HEK293 (cell line): ENCODE results near the gene KIF20B.

ENCODE experiments used
- CTCF ChIA-PET: fragments of 350-600 bp; formaldehyde crosslinking; extraction: SDS; loops from one replicate; lab custom pipeline; 2021; ENCODE audit warnings: antibody characterized with exemption; lab: Yijun Ruan, JAX
- POLR2A ChIA-PET: fragments of 300-600 bp; formaldehyde crosslinking; extraction: SDS; loops from one replicate; lab custom pipeline; 2020; ENCODE audit warnings: antibody characterized with exemption, inconsistent platforms; lab: Yijun Ruan, JAX
- H3K27ac ChIP-seq: fragments of 200-500 bp; sonication (Bioruptor generic); 2 replicates; pipeline ENCODE4 v1.5.1; 2014; ENCODE audit warnings: low read depth, low read length, control low read depth, inconsistent platforms; ENCODE audit errors: extremely low read depth
- H3K36me3 ChIP-seq, 2 experiments: fragments of 200-500 bp in 1 of 2; sonication (Bioruptor generic) in 1 of 2; 1 replicate in 1 of 2; 2 replicates in 1 of 2; pipeline ENCODE4 v1.5.1; 2014 to 2017; ENCODE audit warnings: inconsistent platforms in 2 of 2, low read length in 2 of 2; ENCODE audit not compliant: control insufficient read depth in 2 of 2, insufficient read depth in 1 of 2
- H3K4me1 ChIP-seq: fragments of 200-500 bp; sonication (Bioruptor generic); 2 replicates; pipeline ENCODE4 v1.5.1; 2014; ENCODE audit warnings: mild to moderate bottlenecking, low read length, inconsistent platforms; ENCODE audit not compliant: control insufficient read depth, insufficient read depth
- H3K4me3 ChIP-seq: 2 replicates; pipeline ENCODE4 v1.5.1; 2011; ENCODE audit warnings: low read depth, mild to moderate bottlenecking, control low read depth, low read length, moderate library complexity
- H3K9me3 ChIP-seq: fragments of 200-500 bp; sonication (Bioruptor generic); 2 replicates; pipeline ENCODE4 v1.5.1; 2014; ENCODE audit warnings: low read depth, low read length, inconsistent platforms; ENCODE audit not compliant: control insufficient read depth, insufficient read depth
- GLIS1 ChIP-seq: fragments of 450-650 bp; formaldehyde crosslinking; IDR thresholded peaks from 2 replicates; pipeline ENCODE4 v1.5.1; 2016; ENCODE audit warnings: missing biosample characterization, missing genetic modification characterization
- INSM2 ChIP-seq: fragments of 450-650 bp; formaldehyde crosslinking; IDR thresholded peaks from 2 replicates; pipeline ENCODE4 v1.5.1; 2016; ENCODE audit warnings: missing biosample characterization, missing genetic modification characterization
- KLF16 ChIP-seq: fragments of 450-650 bp; formaldehyde crosslinking; IDR thresholded peaks from 2 replicates; pipeline ENCODE4 v1.5.1; 2017; ENCODE audit warnings: missing biosample characterization, missing genetic modification characterization
- MEIS1 ChIP-seq: sonication (generic); formaldehyde crosslinking; IDR thresholded peaks from 2 replicates; pipeline ENCODE4 v1.8.1; 2022; ENCODE audit warnings: missing genetic modification reagents, mild to moderate bottlenecking, borderline replicate concordance
- SP3 ChIP-seq: fragments of 450-650 bp; formaldehyde crosslinking; IDR thresholded peaks from 2 replicates; pipeline ENCODE4 v1.5.1; 2016; ENCODE audit warnings: missing biosample characterization, missing genetic modification characterization
- ZBTB17 ChIP-seq: fragments of 450-650 bp; formaldehyde crosslinking; IDR thresholded peaks from 2 replicates; pipeline ENCODE4 v1.5.1; 2016; ENCODE audit warnings: missing biosample characterization, missing genetic modification characterization
- ZBTB49 ChIP-seq: fragments of 450-650 bp; formaldehyde crosslinking; IDR thresholded peaks from 2 replicates; pipeline ENCODE4 v1.5.1; 2016; ENCODE audit warnings: missing biosample characterization, missing genetic modification characterization, low read depth
- ZNF10 ChIP-seq: fragments of 450-650 bp; formaldehyde crosslinking; IDR thresholded peaks from 2 replicates; pipeline ENCODE4 v1.5.1; 2017; ENCODE audit warnings: missing biosample characterization, missing genetic modification characterization
- ZNF112 ChIP-seq: fragments of 450-650 bp; formaldehyde crosslinking; IDR thresholded peaks from 2 replicates; pipeline ENCODE4 v1.5.0; 2017; ENCODE audit warnings: missing biosample characterization, missing genetic modification characterization
- ZNF2 ChIP-seq: fragments of 450-650 bp; formaldehyde crosslinking; IDR thresholded peaks from 2 replicates; pipeline ENCODE4 v1.5.1; 2016; ENCODE audit warnings: missing biosample characterization, missing genetic modification characterization
- ZNF202 ChIP-seq: fragments of 450-650 bp; formaldehyde crosslinking; IDR thresholded peaks from 2 replicates; pipeline ENCODE4 v1.5.1; 2016; ENCODE audit warnings: missing biosample characterization, missing genetic modification characterization, borderline replicate concordance
- ZNF221 ChIP-seq: fragments of 450-650 bp; formaldehyde crosslinking; IDR thresholded peaks from 2 replicates; pipeline ENCODE4 v1.5.1; 2017; ENCODE audit warnings: missing biosample characterization, missing genetic modification characterization, borderline replicate concordance
- ZNF23 ChIP-seq: fragments of 450-650 bp; formaldehyde crosslinking; IDR thresholded peaks from 2 replicates; pipeline ENCODE4 v1.5.1; 2016; ENCODE audit warnings: missing biosample characterization, missing genetic modification characterization, borderline replicate concordance
- ZNF26 ChIP-seq: fragments of 450-650 bp; formaldehyde crosslinking; IDR thresholded peaks from 2 replicates; pipeline ENCODE4 v1.5.1; 2016; ENCODE audit warnings: missing biosample characterization, missing genetic modification characterization
- ZNF280C ChIP-seq: fragments of 450-650 bp; formaldehyde crosslinking; IDR thresholded peaks from 2 replicates; pipeline ENCODE4 v1.5.1; 2016; ENCODE audit warnings: missing biosample characterization, missing genetic modification characterization
- ZNF335 ChIP-seq: fragments of 450-650 bp; formaldehyde crosslinking; conservative IDR thresholded peaks from 2 replicates; pipeline ENCODE4 v1.5.1; 2016; ENCODE audit warnings: missing biosample characterization, missing genetic modification characterization
- ZNF391 ChIP-seq: fragments of 450-650 bp; formaldehyde crosslinking; IDR thresholded peaks from 2 replicates; pipeline ENCODE4 v1.5.1; 2016; ENCODE audit warnings: low read depth, missing biosample characterization, missing genetic modification characterization, borderline replicate concordance
- ZNF501 ChIP-seq: fragments of 450-650 bp; formaldehyde crosslinking; IDR thresholded peaks from 2 replicates; pipeline ENCODE4 v1.5.1; 2016; ENCODE audit warnings: missing biosample characterization, missing genetic modification characterization
- ZNF518A ChIP-seq: fragments of 450-650 bp; formaldehyde crosslinking; conservative IDR thresholded peaks from 2 replicates; pipeline ENCODE4 v1.5.1; 2016; ENCODE audit warnings: low read depth, missing biosample characterization, missing genetic modification characterization
- ZNF549 ChIP-seq: fragments of 450-650 bp; IDR thresholded peaks from 2 replicates; pipeline ENCODE4 v1.5.1; 2018; ENCODE audit warnings: missing biosample characterization, missing genetic modification characterization, mild to moderate bottlenecking, inconsistent platforms, moderate library complexity
- ZNF629 ChIP-seq: fragments of 450-650 bp; formaldehyde crosslinking; IDR thresholded peaks from 2 replicates; pipeline ENCODE4 v1.5.1; 2017; ENCODE audit warnings: missing biosample characterization, missing genetic modification characterization

Gene KIF20B

GRCh38 chr10:89814278-89814677 lies 112.9 kb downstream of the KIF20B start:
- ChIA-PET CTCF (interaction anchor here (0.9 kb wide), 1 partner anchor 15 kb away, joined by 4 read pairs; no protein-coding TSS in a partner anchor), POLR2A (no interaction called here)
- no peaks in the 10 kb centered on the region for H3K4me1 ChIP-seq
- no peak for TF ChIP-seq ZNF335
- no peak for TF ChIP-seq KLF16 (tag by site-specific recombination)
- TF ChIP-seq MEIS1 (CRISPR knock-in tag) = no peak
- no peak for TF ChIP-seq ZNF26
- no peak overlapping the region for H3K27ac ChIP-seq
- no peaks in the 10 kb centered on the region for H3K36me3 ChIP-seq
- no peaks in the 10 kb centered on the region for H3K9me3 ChIP-seq
- H3K4me3 ChIP-seq = no peak overlapping the region

GRCh38 chr10:89815049-89815853 lies 113.9 kb downstream of the KIF20B start:
- H3K9me3 ChIP-seq = no peaks in the 10 kb centered on the region
- ChIA-PET CTCF (interaction anchor here (0.6 kb wide), 1 partner anchor 50 kb away, joined by 3 read pairs; no protein-coding TSS in a partner anchor), POLR2A (no interaction called here)
- no peak overlapping the region for H3K27ac ChIP-seq
- no peak overlapping the region for H3K4me3 ChIP-seq
- H3K4me1 ChIP-seq = no peaks in the 10 kb centered on the region
- no peaks in the 10 kb centered on the region for H3K36me3 ChIP-seq
- TF ChIP-seq ZNF280C (tag by site-specific recombination) (no peak), GLIS1 (no peak), ZNF23 (tag by site-specific recombination) (no peak), MEIS1 (CRISPR knock-in tag) (no peak), ZNF202 (tag by site-specific recombination) (no peak), ZNF549 (no peak), ZNF221 (tag by site-specific recombination) (no peak), ZNF501 (tag by site-specific recombination) (no peak), ZNF629 (tag by site-specific recombination) (no peak), ZNF2 (tag by site-specific recombination) (no peak), ZBTB17 (tag by site-specific recombination) (no peak), INSM2 (tag by site-specific recombination) (no peak), ZNF10 (no peak), ZBTB49 (tag by site-specific recombination) (no peak), ZNF112 (tag by site-specific recombination) (no peak), ZNF391 (no peak), ZNF518A (tag by site-specific recombination) (no peak), SP3 (tag by site-specific recombination) (no peak)
